HG02642 (cell line): ENCODE measurements around the gene ESCO1.
"Not testable (repeated sequence)": the region's sequence is repeated elsewhere in the genome, so short reads cannot be mapped to it uniquely, and the experiment has no call there.

ENCODE experiments used
- ATAC-seq: cut with Tn5 transposase; IDR thresholded peaks from one replicate; pipeline ENCODE4 v1.9.1; 2021; ENCODE audit warnings: mild to moderate bottlenecking; ENCODE audit not compliant: unreplicated experiment, poor library complexity

The ESCO1 gene

GRCh38 chr18:21600526-21601410 lies at the start of gene ESCO1:
ESCO1 (minus strand) TSS chr18:21600704; CDS start chr18:21574843, 25,861 bp downstream.
- ATAC-seq: peak; percentile 91

- not testable (repeated sequence) for ATAC-seq
These were observed 39.9 kb upstream of the ESCO1 start for GRCh38 chr18:21640375-21640774.

- no peak for ATAC-seq
These were observed 38.3 kb upstream of the ESCO1 start for GRCh38 chr18:21638822-21639221.

- no peak for ATAC-seq
These were observed 36.3 kb upstream of the ESCO1 start for GRCh38 chr18:21636769-21637168.

- no peak for ATAC-seq
These were observed 34.2 kb upstream of the ESCO1 start for GRCh38 chr18:21634588-21635199.

- no peak for ATAC-seq
These were observed 31.9 kb upstream of the ESCO1 start for GRCh38 chr18:21632393-21632792.

GRCh38 chr18:21629089-21629832 lies 28.8 kb upstream of the ESCO1 start:
- peak; percentile 94 for ATAC-seq

- ATAC-seq: not testable (repeated sequence)
These were observed 21.1 kb upstream of the ESCO1 start for GRCh38 chr18:21621640-21622039.

- peak; percentile 99 for ATAC-seq
These were observed 11.9 kb upstream of the ESCO1 start, which contains the start of gene SNRPD1 for GRCh38 chr18:21612125-21613039. SNRPD1 (plus strand) TSS chr18:21612314; CDS start chr18:21612430, 116 bp downstream.

GRCh38 chr18:21611401-21612124 lies 11.1 kb upstream of the ESCO1 start:
- peak; percentile 4 for ATAC-seq

- no peak for ATAC-seq
These were observed 4.7 kb upstream of the ESCO1 start for GRCh38 chr18:21605213-21605612.

- no peak for ATAC-seq
These were observed 4.2 kb upstream of the ESCO1 start for GRCh38 chr18:21604671-21605070.

- ATAC-seq: no peak
These were observed 1.7 kb upstream of the ESCO1 start for GRCh38 chr18:21602299-21602587.

GRCh38 chr18:21599585-21600525 lies 649 bp downstream of the ESCO1 start:
- peak; percentile 53 for ATAC-seq

GRCh38 chr18:21598726-21599584 lies 1.5 kb downstream of the ESCO1 start:
- ATAC-seq: no peak

- no peak for ATAC-seq
These were observed 2.9 kb downstream of the ESCO1 start for GRCh38 chr18:21597620-21598019.

- ATAC-seq: no peak
These were observed 6.8 kb downstream of the ESCO1 start for GRCh38 chr18:21593540-21594257.
